Hepatic stellate cell (primary cell): ENCODE results near the gene MAML3.

ENCODE experiments used
- DNase-seq: peaks from one replicate; pipeline ENCODE4 v3.0.0; 2011; ENCODE audit warnings: low spot score

MAML3 gene

GRCh38 chr4:140126261-140126660, 27.7 kb downstream of the MAML3 start:
- DNase-seq, result no peak

DNA sequence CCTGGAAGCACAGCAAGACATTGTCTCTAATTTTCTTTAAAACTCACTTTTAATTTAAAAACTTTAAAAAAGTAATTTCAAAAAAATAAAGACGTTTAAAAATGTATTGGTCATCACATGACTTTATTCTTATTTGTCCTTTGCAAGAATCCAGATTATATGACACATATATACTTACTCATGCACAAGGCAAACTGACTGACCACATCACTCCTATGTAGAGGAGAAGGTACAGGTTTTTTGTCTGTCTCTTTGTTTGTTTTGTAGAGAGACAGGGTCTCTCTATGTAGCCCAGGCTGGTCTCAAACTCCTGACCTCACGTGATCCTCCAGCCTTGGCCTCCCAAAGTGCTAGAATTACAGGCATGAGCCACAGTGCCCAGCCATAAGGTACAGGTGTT, 28.6 kb downstream of the MAML3 start:
- DNase-seq, result no peak

GRCh38 chr4:140123666-140124377, 30.2 kb downstream of the MAML3 start:
- DNase-seq, result no peak

GRCh38 chr4:140122891-140123290, 31.1 kb downstream of the MAML3 start:
- DNase-seq, result no peak

GRCh38 chr4:140121646-140122045, 32.3 kb downstream of the MAML3 start:
- DNase-seq, result no peak

DNA sequence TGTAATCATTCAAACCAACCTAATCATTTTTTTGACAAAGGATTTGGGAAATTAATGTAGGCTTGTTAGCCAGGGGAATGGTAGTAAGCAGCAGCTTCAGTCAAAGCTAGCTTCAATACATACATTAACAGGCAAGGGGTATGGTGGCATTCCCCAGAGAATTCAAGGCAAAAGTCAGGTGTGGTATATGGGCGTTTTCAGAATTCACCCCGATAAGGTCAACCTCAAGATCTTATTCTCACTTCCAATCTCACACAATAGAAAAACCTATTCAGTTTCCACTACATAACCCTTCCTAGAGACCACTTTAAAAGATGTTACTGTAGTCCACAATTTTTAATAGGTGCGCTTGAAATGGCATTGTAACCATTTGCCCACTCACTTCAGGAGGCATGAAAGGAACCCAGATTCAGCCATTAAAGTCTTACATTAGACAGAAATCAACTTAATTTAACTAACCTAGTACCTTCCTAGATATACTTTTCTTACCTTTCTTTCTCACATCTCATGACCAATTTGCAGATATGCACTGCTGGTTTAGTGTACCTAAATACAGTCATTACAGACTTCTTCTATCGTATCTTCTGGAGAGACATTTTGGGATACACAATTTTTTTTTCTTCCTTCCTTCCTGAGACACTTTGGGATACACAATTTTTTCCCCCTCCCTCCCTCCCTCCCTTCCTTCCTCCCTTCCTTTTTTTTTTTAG, 34.9 kb downstream of the MAML3 start:
- no peak for DNase-seq

- no peak for DNase-seq
Observed at GRCh38 chr4:140117947-140118346, 36.0 kb downstream of the MAML3 start.

GRCh38 chr4:140116442-140117104, 37.4 kb downstream of the MAML3 start:
- no peak for DNase-seq

DNA sequence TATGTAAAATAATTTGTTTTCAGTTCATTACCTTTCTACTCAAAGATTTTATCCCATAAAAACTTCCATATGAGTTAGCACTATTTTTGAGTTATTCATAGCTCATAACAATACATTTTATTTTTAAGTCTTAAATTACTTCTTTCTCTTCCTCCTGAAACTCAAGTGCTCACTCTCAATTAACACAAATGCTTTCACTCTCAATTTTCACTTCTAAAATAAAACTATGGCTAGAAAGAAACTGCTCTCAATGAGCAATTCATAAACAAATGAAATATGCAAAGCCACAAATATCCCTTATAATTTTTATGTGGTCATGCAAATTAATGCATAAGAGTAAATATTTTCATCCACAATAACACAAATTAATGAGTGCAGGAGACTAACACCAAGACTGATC, 38.8 kb downstream of the MAML3 start:
- no peak for DNase-seq

- no peak for DNase-seq
Observed at GRCh38 chr4:140113653-140114052, 40.3 kb downstream of the MAML3 start.

DNA sequence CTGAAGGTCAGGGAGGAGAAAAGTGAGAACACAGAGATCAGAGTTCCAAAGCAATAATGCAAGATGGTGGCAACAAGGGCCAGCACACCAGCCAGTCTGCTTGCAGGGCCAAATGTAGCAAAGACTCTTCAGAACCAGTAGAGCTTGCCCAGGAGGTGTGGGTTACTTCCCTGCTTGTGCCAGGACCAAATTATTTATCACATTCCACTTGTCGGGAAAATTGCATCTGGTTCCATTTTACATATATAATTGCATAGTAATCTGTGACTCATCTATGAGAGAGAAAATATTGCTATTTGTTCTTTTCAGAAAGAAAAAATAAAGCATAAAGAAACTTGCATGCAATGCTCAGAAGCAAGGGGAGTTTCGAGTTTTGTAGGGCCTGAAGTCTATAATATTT, 41.4 kb downstream of the MAML3 start:
- DNase-seq, result no peak

GRCh38 chr4:140111256-140111655, 42.7 kb downstream of the MAML3 start:
- no peak for DNase-seq

DNA sequence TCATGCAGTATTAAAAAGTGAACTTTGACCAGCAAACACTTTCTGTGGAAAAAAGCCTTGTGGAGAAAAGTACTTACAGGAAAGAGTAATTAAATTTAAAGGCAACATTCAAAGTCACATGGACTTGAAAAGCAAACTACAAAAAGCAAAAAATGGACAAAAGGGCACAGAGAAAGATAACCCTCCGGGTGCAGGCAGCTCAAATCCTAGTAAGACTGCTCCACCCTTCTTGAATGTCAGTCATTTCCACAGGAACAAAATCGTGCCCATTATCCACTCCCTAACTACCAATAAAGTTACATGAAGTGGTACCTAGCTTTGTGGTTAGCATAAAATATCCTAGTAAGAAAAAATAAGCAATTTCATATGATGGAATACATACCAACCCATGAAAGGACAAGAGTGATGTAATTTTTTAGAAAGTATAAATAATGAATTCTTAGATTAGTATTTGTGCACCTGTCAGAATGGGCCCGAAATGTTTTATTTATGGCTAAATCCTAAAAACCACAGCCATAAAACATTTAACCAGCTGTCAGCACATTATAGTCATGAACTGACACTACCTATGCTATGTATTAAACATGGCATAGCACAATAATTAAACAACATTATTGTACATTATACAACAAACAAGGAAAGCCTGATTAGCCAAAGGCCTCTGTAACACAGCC, 43.3 kb downstream of the MAML3 start:
- DNase-seq, result no peak

GRCh38 chr4:140109737-140110136, 44.2 kb downstream of the MAML3 start:
- DNase-seq, result no peak

- DNase-seq, result no peak
Observed at GRCh38 chr4:140109292-140109691, 44.7 kb downstream of the MAML3 start.

- DNase-seq, result no peak
Observed at GRCh38 chr4:140108713-140109230, 45.2 kb downstream of the MAML3 start.

DNA sequence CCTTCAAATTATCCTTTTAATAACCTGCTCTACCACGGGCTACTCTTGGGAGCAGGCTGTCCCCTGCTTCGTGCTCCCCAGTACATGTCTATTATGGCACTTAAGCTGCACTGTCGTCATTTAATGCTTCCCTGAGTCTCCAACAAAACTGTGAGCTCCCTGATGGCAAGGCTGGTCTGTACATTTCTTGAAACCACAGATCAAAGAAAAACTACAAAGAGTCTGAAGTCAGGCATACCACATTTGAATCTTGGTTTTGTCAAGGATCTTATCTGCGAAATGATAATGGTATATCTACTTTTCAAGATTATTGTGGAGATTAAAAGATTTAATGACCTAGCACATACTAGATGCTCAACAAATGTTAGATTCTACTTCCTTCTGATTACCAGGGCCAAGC, 45.7 kb downstream of the MAML3 start:
- DNase-seq, result no peak

DNA sequence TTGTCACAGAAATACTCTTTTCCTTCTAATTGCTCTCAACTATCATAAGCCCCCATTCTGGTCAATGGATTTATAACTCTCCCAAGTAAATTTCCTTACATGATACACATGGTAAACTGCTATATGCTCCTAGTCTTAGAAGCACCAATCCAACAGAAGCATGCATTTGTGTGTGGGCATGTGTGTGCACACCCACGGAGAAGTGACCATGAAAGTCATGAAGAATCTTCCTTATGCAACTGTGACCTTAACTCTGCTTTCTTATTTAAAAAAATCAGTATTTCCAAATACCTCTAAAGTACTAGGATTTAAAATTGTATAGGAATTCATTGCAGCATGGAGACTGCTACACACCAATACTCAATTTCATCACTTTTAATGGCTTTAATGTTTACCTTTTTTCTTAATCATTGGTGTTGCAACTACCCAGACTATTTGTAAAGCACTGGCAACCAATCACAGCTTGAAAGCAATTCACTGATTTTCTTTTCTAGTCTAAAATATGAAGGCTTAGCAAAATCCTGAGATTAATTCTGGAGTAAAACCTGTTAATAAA, 47.6 kb downstream of the MAML3 start:
- DNase-seq, result no peak

GRCh38 chr4:140105436-140105835, 48.5 kb downstream of the MAML3 start:
- no peak for DNase-seq

GRCh38 chr4:140103676-140104075, 50.3 kb downstream of the MAML3 start:
- DNase-seq, result no peak

DNA sequence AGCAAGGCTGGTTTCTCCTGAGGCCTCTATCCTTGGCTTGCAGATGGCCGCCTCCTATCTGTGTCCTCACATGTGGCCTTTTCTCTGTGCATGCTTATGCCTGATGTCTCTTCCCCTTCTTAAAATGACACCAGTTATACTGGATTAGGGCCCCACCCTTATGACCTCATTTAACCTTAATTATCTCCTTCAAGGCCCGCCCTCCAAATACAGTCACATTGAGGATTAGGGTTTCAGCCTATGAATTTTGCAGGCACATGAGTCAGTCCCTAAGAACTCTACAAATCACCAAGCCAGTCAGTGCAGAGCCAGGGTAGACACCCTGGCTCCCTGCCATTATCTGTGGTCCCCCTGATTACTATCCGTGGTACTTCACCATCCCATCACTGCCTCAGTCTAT, 51.6 kb downstream of the MAML3 start:
- no peak for DNase-seq

DNA sequence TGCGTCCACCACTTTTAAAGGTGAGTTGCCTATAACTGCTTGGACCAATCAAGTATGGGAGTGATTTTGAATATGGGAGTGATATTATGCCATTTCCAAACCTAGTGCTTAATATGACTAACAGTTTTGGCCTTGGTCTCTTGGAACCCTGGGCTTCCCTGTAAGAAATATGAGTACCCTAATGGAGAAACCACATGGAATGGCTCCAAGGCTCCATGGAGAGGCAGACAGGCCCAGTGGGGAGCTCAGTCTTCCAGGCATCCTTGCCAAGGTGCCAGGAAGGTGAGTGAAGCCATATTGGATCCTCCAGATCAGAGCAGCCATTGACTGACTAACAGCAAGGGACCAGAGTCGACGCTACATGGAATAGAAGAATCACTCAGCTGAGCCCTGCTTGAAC, 53.2 kb downstream of the MAML3 start:
- DNase-seq, result no peak
